Epithelial cell of esophagus (primary cell): ENCODE results near the gene RIF1.

Experiments
- DNase-seq: peaks from one replicate; pipeline ENCODE4 v3.0.0; 2010; ENCODE audit warnings: low read depth
- H3K4me3 ChIP-seq: 2 replicates; pipeline ENCODE4 v1.5.1; 2011; ENCODE audit warnings: mild to moderate bottlenecking, low read length, control low read depth
- TF ChIP-seq, protein P1 (sequence below): IDR thresholded peaks from 2 replicates; pipeline ENCODE4 v1.5.1; 2011; ENCODE audit warnings: low read depth, mild to moderate bottlenecking, low read length, control low read depth, inconsistent platforms; ENCODE audit not compliant: insufficient read depth; ENCODE audit errors: missing control alignments

The RIF1 gene

GRCh38 chr2:151482171-151482725 is 72.5 kb downstream of the RIF1 start:
- TF ChIP-seq, protein P1, sequence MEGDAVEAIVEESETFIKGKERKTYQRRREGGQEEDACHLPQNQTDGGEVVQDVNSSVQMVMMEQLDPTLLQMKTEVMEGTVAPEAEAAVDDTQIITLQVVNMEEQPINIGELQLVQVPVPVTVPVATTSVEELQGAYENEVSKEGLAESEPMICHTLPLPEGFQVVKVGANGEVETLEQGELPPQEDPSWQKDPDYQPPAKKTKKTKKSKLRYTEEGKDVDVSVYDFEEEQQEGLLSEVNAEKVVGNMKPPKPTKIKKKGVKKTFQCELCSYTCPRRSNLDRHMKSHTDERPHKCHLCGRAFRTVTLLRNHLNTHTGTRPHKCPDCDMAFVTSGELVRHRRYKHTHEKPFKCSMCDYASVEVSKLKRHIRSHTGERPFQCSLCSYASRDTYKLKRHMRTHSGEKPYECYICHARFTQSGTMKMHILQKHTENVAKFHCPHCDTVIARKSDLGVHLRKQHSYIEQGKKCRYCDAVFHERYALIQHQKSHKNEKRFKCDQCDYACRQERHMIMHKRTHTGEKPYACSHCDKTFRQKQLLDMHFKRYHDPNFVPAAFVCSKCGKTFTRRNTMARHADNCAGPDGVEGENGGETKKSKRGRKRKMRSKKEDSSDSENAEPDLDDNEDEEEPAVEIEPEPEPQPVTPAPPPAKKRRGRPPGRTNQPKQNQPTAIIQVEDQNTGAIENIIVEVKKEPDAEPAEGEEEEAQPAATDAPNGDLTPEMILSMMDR = no peak
- H3K4me3 ChIP-seq = no peak overlapping the region

DNA sequence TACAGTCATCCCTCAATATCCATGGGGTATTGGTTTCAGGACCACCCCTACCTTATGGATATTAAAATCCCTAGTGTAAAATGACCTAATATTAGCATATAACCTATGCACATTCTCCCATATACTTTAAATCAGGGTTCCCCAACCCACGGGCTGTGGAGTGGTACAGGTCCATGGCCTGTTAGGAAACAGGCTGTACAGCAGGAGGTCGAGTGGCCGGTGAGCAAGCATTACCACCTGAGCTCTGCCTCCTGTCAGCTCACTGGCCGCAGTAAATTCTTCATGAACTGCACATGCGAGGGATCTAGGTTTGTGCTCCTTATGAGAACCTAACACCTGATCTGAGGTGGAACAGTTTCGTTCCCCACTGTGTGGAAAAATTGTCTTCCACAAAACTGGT is 73.8 kb downstream of the RIF1 start:
- no peak overlapping the region for H3K4me3 ChIP-seq
- TF ChIP-seq, protein P1 = no peak
- no peak for DNase-seq

More at GRCh38 chr2:151482171-151482725, 72.5 kb downstream of the RIF1 start:
- DNase-seq = no peak

- H3K4me3 ChIP-seq = no peak overlapping the region
- TF ChIP-seq, protein P1 = no peak
- no peak for DNase-seq
Observed at GRCh38 chr2:151484100-151484499, 74.4 kb downstream of the RIF1 start.

DNA sequence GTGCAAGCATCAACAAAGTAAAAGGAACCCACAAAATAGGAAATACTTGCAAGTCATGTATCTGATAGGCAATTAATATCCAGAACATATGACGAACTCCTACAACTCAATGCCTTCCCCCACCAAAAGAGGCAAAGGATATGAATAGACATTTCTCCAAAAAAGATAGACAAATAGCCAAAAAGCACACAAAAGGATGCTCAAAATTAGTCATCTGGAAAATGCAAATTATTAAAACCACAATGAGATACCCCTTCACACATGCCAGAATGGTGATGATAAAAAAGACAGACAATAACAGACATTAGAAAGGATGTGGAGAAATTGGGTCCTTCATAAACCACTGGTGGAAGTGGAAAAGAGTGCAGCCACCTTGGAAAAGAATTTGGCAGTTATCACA is 76.4 kb downstream of the RIF1 start:
- TF ChIP-seq, protein P1 = no peak
- DNase-seq = no peak

GRCh38 chr2:151490276-151490675 is 80.6 kb downstream of the RIF1 start:
- TF ChIP-seq, protein P1 = no peak
- no peak for DNase-seq
- no peak overlapping the region for H3K4me3 ChIP-seq

More for the DNA sequence above, 76.4 kb downstream of the RIF1 start:
- no peak overlapping the region for H3K4me3 ChIP-seq

DNA sequence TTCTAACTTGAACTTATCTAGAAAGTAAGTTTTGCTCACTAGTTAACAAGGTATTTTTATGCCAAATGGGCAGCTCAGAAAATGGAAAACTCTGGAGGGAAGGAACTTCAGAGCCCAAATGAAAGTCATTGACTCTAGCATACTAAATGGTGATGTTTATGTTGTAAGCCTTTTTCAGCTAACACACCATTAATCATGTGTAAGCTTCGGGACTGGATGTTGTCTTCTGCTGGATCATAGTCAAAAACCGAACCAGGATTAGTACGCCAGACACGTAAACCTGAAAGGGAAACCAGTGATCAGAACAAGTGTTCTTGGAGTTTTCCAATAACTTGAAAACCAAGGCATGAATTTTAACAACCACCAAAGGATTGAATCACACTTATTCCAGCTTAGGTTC is 81.8 kb downstream of the RIF1 start:
- no peak for DNase-seq
- TF ChIP-seq, protein P1 = no peak
- H3K4me3 ChIP-seq = no peak overlapping the region

- DNase-seq = no peak
- no peak overlapping the region for H3K4me3 ChIP-seq
- TF ChIP-seq, protein P1 = no peak
Observed at GRCh38 chr2:151498178-151498577, 88.5 kb downstream of the RIF1 start.
